Breast epithelium (tissue), 3 donors: ENCODE results near the gene TRPC4AP.

Experiments
- POLR2A ChIP-seq: fragments of 450-650 bp; IDR thresholded peaks from one replicate; pipeline ENCODE4 v1.6.1; 2016; ENCODE audit warnings: antibody characterized with exemption, mild to moderate bottlenecking, moderate library complexity
- POLR2AphosphoS5 ChIP-seq, 3 donors: sonication (generic); formaldehyde crosslinking; IDR thresholded peaks; one replicate each; pipeline ENCODE4 v1.6.1; 2017; ENCODE audit warnings: antibody characterized with exemption in 3 of 3
- TF ChIP-seq, protein P1 (sequence below), 3 donors: fragments of 450-650 bp; IDR thresholded peaks; one replicate each; pipeline ENCODE4 v1.5.1; 2016 to 2017; ENCODE audit warnings: antibody characterized with exemption in 3 of 3, mild to moderate bottlenecking in 3 of 3, moderate library complexity in 3 of 3

DNA sequence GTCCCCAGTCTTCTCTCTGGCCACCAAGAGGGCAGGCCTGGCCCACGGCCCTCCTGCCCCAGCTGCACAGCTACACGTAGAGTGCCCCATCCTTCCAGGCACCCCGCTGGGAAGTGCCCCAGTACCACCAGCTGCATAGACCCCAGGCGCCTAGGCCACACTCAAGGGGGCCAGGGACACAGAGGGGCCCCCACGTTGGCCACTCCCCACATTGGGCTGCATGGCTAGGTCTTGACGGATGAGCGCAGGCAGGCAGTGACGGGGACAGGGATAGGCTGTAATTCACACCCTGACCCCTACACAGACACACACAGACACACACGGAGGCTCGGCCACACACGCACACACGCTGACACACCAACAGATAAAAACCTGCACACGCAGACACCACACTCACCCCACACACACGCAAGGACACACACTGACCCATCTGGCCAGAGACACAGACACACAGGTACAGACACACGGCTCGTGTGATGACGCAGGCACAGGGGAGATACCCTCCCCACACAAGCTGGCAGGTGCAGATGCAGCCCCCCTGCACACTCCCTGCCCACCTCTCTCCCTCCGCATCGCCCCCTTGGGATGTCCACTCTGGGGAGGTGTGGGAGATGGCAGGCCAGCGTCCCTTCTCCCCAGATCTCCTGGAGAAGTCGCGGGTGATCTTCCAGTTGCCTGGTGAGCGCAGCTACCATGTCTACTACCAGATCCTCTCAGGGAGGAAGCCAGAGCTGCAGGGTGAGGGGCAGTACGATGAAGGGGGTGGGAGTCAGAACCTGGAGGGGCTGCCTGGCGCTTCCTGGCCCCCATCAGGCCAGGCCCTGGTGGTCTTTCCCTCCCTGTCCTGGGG is 106.9 kb downstream of the TRPC4AP start:
- TF ChIP-seq, protein P1, sequence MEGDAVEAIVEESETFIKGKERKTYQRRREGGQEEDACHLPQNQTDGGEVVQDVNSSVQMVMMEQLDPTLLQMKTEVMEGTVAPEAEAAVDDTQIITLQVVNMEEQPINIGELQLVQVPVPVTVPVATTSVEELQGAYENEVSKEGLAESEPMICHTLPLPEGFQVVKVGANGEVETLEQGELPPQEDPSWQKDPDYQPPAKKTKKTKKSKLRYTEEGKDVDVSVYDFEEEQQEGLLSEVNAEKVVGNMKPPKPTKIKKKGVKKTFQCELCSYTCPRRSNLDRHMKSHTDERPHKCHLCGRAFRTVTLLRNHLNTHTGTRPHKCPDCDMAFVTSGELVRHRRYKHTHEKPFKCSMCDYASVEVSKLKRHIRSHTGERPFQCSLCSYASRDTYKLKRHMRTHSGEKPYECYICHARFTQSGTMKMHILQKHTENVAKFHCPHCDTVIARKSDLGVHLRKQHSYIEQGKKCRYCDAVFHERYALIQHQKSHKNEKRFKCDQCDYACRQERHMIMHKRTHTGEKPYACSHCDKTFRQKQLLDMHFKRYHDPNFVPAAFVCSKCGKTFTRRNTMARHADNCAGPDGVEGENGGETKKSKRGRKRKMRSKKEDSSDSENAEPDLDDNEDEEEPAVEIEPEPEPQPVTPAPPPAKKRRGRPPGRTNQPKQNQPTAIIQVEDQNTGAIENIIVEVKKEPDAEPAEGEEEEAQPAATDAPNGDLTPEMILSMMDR (IDR thresholded peaks at IDR 0.05): no peak
- TF ChIP-seq POLR2AphosphoS5 (IDR thresholded peaks at IDR 0.05) (no peak), POLR2A (no peak)
